ENCODE results near the gene AREL1. TPM values are rescaled to one million over a fixed set of nuclear protein-coding genes. Genes with fewer than 3 reads are reported as not detected.

AREL1 gene
- total RNA-seq, 2 experiments from 2014 or later = 47.0 to 47.6 TPM

DNA sequence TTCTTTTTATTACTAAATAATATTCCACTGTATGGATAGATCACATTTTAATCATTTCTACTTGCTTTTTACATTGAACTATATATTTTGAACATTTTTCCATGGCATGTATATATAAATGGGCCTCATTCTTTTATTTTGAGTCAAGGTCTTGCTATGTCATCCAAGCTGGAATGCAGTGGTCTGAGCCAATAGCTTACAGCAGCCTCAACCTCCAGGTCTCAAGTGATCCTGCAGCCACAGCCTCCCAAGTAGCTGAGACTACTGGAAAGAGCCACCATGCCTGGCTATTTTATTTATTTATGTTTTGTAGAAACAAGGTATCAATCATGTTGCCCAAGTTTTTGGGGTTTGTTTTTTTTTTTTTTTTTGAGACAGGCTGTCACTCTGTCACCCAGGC lies 7.6 kb upstream of the AREL1 start:
- Mint-ChIP-seq H3K36me3 (peaks cover 25% of the 10 kb centered on the region), H3K27me3 (no peaks in the 10 kb centered on the region), H3K27ac (no peak overlapping the region), H3K9me3 (no peaks in the 10 kb centered on the region), H3K4me1 (peaks cover 4% of the 10 kb centered on the region), H3K4me3 (no peak overlapping the region)
- no peak for ATAC-seq (ENCODE audit: low read depth)
- POLR2A ChIA-PET = interaction anchor here (0.7 kb wide), 1 partner anchor 34 kb away, joined by 6 read pairs; no protein-coding TSS in a partner anchor
- no peak for DNase-seq

DNA sequence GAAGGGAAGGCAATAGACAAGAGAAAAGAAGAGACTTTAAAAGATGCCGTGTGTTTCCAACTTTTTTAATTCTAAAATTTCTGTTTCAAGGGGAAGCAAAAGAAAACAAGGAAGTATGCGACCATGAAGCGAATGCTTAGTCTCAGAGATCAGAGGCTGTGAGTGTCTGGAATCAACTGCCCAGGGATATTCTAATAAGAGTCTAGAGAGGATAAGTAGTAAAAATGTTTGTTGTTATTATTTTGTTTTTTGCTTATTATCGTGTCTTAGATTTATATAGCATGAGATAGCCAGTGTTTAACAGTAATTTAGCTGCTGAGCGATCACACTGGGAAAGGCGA lies 485 bp upstream of the AREL1 start:
- H3K9me3 Mint-ChIP-seq = no peaks in the 10 kb centered on the region
- H3K4me3 Mint-ChIP-seq = peak overlapping the region; percentile 98
- H3K27me3 Mint-ChIP-seq = no peaks in the 10 kb centered on the region
- POLR2A ChIA-PET = no interaction called here
- peaks cover 19% of the 10 kb centered on the region for H3K36me3 Mint-ChIP-seq
- DNase-seq = no peak
- no peak for ATAC-seq (ENCODE audit: low read depth)
- peaks cover 38% of the 10 kb centered on the region for H3K4me1 Mint-ChIP-seq
- peak overlapping the region; percentile 98 for H3K27ac Mint-ChIP-seq

DNA sequence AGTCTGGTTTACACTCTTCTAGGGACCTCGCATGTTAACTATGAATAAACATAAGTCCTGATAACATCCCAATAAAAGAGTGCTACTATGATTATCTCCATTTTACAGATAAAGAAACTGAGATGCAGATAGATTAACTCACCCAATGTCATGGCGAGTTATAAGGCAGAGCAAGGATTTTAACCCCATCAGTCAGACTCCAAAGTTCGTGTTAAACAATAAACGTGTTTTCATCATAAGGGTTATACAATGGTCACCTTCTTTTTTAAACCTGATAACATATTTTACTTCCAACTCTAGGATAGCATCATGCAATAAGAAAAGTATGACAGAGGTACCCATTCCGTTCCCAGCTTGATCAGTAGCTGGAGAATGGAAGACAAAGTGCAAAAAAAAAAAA lies 1.2 kb downstream of the AREL1 start:
- no peak overlapping the region for H3K27ac Mint-ChIP-seq

DNA sequence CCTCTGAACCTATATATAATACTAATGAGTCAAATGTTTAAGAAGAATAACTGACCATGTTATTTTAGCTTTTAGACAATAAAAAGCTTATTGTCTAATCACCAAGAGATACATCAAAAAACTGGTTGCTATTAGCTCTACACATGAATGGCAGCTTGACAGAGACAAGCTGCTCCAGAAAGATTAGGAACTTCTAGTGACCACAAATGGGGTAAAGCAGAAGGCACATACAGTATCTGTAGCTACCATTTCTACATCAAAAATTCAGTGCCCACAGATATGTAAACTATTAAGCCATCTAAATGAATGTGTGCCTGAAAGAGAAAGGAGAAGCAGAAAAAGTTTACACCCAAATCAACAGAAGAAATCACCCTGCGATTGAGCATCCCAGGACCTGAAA lies 2.4 kb downstream of the AREL1 start:
- Mint-ChIP-seq H3K36me3 (peaks cover 7% of the 10 kb centered on the region), H3K9me3 (no peaks in the 10 kb centered on the region), H3K27me3 (no peaks in the 10 kb centered on the region), H3K27ac (no peak overlapping the region), H3K4me3 (no peak overlapping the region), H3K4me1 (peaks cover 35% of the 10 kb centered on the region)
- POLR2A ChIA-PET = no interaction called here
- DNase-seq (no peak), ATAC-seq (ENCODE audit: low read depth) (no peak)

More for the DNA sequence above, 1.2 kb downstream of the AREL1 start:
- ATAC-seq (ENCODE audit: low read depth) (no peak), DNase-seq (no peak)
- POLR2A ChIA-PET = interaction anchor here (0.6 to 1.4 kb wide), 3 partner anchors 13 to 137 kb away, joined by 3 to 6 read pairs (median 4); no protein-coding TSS in a partner anchor
- peaks cover 14% of the 10 kb centered on the region for H3K36me3 Mint-ChIP-seq
- H3K9me3 Mint-ChIP-seq = no peaks in the 10 kb centered on the region
- peak overlapping the region; percentile 98 for H3K4me3 Mint-ChIP-seq
- H3K27me3 Mint-ChIP-seq = no peaks in the 10 kb centered on the region
- H3K4me1 Mint-ChIP-seq = peaks cover 38% of the 10 kb centered on the region

DNA sequence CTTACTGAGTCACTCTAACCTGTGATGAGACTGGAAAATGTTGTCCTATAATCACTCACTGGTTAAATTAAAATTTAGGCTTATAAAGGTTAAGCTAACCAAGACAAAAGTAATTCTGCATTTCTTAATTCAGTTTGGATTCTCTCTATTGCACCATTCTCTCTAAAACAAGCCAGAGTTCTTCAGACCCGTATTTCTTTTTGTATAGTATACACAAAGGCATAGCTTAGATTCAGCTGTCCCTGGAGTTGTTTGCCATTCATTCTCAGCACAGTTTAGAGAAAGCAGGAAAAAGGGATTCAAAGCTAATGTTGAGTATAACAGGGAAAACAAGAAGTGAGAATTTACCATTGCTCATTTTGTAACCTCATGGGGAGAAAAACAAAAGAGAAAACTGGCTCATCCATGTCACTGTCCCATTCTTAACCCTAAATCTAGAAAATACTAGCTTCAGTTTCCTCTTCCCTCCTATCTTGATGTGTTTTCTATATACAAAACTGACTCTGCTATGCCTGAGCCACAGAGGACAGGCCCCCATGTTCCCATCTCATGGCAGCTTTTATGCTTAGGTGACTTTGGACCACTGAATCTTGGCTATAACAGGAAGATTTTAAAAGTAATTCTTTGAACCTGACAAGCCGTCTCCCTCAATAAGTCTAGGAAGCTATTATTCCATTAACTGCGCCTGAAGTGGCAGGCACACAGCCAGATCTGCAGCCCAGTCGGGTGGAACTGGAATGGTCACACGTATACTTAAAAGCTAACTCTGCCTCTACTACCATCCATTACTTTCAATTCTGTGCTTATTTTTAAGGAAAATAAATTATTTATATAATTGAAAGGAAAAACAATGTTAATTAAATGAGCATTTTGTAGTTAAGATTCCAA lies 7.0 kb downstream of the AREL1 start:
- Mint-ChIP-seq H3K4me1 (peaks cover 12% of the 10 kb centered on the region), H3K27me3 (no peaks in the 10 kb centered on the region), H3K36me3 (peaks cover 24% of the 10 kb centered on the region), H3K9me3 (peaks cover 8% of the 10 kb centered on the region), H3K4me3 (no peak overlapping the region), H3K27ac (no peak overlapping the region)
- DNase-seq = no peak
- POLR2A ChIA-PET = no interaction called here
- no peak for ATAC-seq (ENCODE audit: low read depth)

DNA sequence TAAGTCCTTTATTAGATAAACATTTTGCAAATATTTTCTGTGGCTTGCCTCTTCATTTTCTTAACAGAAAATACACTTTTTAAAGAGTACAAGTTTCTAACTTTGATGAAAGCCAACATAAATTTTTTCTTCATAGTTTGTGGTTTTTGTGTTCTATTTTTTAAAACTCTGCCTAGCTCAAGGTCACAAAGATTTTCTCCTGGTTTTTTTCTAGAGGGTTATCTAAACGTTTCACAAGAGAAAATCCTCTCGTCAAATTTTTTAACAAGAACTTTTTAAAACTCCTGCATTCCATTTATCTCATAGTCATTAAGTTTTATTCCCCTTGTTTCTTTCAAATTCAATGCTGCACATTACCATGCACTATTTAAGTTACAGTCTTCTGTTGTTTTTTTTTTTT lies 8.2 kb downstream of the AREL1 start:
- DNase-seq = no peak
- POLR2A ChIA-PET = interaction anchor here (0.9 kb wide), 1 partner anchor 85 kb away, joined by 3 read pairs; no protein-coding TSS in a partner anchor
- Mint-ChIP-seq H3K9me3 (peaks cover 8% of the 10 kb centered on the region), H3K36me3 (peaks cover 26% of the 10 kb centered on the region), H3K27me3 (no peaks in the 10 kb centered on the region), H3K27ac (no peak overlapping the region), H3K4me3 (no peak overlapping the region), H3K4me1 (peaks cover 2% of the 10 kb centered on the region)
- ATAC-seq (ENCODE audit: low read depth) = no peak

DNA sequence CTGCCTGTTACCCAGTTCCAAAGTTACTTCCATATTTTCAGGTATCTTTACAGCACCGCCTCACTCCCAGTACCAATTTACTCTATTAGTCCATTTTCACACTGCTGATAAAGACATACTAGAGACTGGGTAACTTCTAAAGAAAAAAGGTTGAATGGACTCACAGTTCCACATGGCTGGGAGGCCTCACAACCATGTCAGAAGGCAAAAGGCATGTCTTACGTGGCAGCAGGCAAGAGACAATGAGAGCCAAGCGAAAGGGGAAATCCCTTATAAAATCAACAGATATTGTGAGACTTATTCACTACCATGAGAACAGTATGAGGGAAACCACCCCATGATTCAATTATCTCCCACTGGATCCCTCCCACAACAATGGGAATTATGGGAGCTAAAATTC lies 9.8 kb downstream of the AREL1 start:
- Mint-ChIP-seq H3K27me3 (no peaks in the 10 kb centered on the region), H3K36me3 (peaks cover 26% of the 10 kb centered on the region), H3K4me3 (no peak overlapping the region), H3K27ac (no peak overlapping the region), H3K4me1 (no peaks in the 10 kb centered on the region), H3K9me3 (peaks cover 8% of the 10 kb centered on the region)
- ATAC-seq (ENCODE audit: low read depth) (no peak), DNase-seq (no peak)
- POLR2A ChIA-PET = no interaction called here

DNA sequence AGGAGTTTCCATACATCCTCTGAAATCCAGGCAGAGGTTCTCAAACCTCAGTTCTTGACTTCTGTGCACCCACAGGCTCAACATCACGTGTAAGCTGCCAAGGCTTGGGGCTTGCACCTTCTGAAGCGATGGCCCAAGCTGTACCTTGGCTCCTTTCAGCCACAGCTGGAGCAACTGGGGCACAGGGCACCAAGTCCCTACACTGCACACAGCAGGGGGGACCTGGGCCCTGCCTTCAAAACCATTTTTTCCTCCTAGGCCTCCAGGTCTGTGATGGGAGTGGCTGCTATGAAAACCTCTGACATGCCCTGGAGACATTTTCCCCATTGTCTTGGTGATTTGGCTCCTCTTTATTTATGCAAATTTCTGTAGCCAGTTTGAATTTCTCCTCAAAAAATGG lies 10.6 kb downstream of the AREL1 start:
- no peak for ATAC-seq (ENCODE audit: low read depth)
- no peak for DNase-seq
- peaks cover 26% of the 10 kb centered on the region for H3K36me3 Mint-ChIP-seq
- POLR2A ChIA-PET = no interaction called here
- H3K27ac Mint-ChIP-seq = no peak overlapping the region
- H3K27me3 Mint-ChIP-seq = no peaks in the 10 kb centered on the region
- H3K4me1 Mint-ChIP-seq = no peaks in the 10 kb centered on the region
- peaks cover 8% of the 10 kb centered on the region for H3K9me3 Mint-ChIP-seq
- no peak overlapping the region for H3K4me3 Mint-ChIP-seq

DNA sequence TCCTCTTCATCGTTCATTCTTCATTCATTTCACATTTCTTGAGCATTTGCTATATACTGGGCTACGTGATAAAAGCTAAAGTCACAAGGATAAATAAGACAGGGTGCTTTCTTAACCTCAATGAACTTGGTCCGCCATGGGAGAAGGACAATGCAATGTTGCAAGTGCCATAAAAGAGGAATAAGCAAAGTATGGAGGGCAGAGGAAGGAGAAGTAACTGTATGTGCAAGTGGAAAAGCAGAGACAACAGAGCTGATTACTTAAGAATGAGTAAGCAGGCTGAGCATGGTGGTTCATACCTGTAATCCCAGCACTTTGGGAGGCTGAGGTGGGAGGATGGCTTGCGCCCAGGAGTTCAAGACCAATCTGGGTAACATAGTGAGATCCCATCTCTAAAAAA lies 14.4 kb downstream of the AREL1 start:
- POLR2A ChIA-PET = interaction anchor here (0.6 kb wide), 1 partner anchor 14 kb away, joined by 3 read pairs; no protein-coding TSS in a partner anchor
- H3K36me3 Mint-ChIP-seq = peaks cover 26% of the 10 kb centered on the region
- no peak overlapping the region for H3K4me3 Mint-ChIP-seq
- no peak for ATAC-seq (ENCODE audit: low read depth)
- peaks cover 8% of the 10 kb centered on the region for H3K9me3 Mint-ChIP-seq
- H3K4me1 Mint-ChIP-seq = peaks cover 5% of the 10 kb centered on the region
- H3K27me3 Mint-ChIP-seq = no peaks in the 10 kb centered on the region
- DNase-seq = no peak
- H3K27ac Mint-ChIP-seq = no peak overlapping the region

DNA sequence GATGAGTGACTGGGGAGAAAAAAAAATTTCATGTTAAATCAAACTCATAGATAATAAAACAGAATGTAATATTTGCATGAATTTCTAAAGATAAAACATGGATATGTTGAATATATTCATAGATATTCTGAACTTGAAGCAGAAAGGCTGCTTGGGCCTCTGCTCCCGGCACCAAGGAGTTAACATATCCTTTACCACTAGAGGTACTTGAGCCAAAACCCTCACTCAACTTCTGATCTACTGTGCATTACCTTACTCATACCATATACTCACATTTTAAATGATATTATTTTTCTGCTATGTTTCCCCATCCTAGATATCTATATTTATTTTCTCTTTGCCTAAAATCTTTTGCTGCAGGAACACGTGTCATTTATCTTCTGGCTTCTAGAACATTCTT lies 14.9 kb downstream of the AREL1 start:
- Mint-ChIP-seq H3K36me3 (peaks cover 23% of the 10 kb centered on the region), H3K9me3 (peaks cover 6% of the 10 kb centered on the region), H3K4me3 (no peak overlapping the region), H3K4me1 (peaks cover 5% of the 10 kb centered on the region), H3K27me3 (no peaks in the 10 kb centered on the region), H3K27ac (no peak overlapping the region)
- no peak for ATAC-seq (ENCODE audit: low read depth)
- POLR2A ChIA-PET = no interaction called here
- DNase-seq = no peak

DNA sequence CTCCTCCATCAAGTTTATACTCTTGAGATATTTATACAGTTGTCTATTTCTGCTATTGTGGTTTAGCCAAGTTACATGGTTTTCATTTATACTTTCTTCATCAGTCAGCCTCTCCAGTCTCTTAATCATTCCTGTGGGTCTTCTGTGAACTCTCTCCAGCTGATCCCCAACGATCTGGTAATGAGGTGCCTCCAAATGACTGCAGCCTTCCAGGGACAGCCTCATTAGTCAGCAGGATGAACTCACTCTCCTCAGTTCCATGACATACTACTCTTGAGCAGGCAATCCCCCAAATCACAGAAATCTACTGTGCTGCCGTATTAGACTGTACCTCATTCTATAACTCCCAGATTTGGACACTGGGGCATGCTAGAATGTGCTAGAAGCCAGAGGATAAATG lies 15.3 kb downstream of the AREL1 start:
- POLR2A ChIA-PET = interaction anchor here (0.6 kb wide), 1 partner anchor 76 kb away, joined by 3 read pairs; no protein-coding TSS in a partner anchor
- Mint-ChIP-seq H3K4me3 (no peak overlapping the region), H3K27ac (no peak overlapping the region), H3K27me3 (no peaks in the 10 kb centered on the region), H3K4me1 (peaks cover 5% of the 10 kb centered on the region), H3K9me3 (peaks cover 2% of the 10 kb centered on the region), H3K36me3 (peaks cover 19% of the 10 kb centered on the region)
- ATAC-seq (ENCODE audit: low read depth) (no peak), DNase-seq (no peak)

DNA sequence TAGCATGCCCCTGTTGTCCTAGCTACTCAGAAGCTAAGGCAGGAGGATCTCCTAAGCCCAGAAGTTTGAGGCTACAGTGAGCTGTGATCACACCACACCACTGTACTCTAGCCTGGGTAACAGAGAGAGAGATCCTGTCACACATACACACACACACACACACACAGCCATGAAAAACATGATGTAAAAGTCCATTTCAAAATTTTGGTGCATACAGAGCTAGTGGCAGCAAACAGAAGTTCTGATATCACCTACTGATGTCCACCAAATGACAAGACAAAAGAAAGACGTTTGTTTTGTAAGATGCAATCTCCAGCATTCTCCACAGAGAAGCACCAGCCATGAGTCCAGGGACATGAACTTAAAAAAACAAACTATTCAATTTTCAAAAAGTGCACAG lies 15.9 kb downstream of the AREL1 start:
- no peak for ATAC-seq (ENCODE audit: low read depth)
- H3K4me3 Mint-ChIP-seq = no peak overlapping the region
- H3K9me3 Mint-ChIP-seq = peaks cover 1% of the 10 kb centered on the region
- DNase-seq = no peak
- H3K27ac Mint-ChIP-seq = no peak overlapping the region
- POLR2A ChIA-PET = interaction anchor here (0.6 kb wide), 1 partner anchor 76 kb away, joined by 3 read pairs; no protein-coding TSS in a partner anchor
- no peaks in the 10 kb centered on the region for H3K27me3 Mint-ChIP-seq
- H3K4me1 Mint-ChIP-seq = peaks cover 5% of the 10 kb centered on the region
- H3K36me3 Mint-ChIP-seq = peaks cover 15% of the 10 kb centered on the region

DNA sequence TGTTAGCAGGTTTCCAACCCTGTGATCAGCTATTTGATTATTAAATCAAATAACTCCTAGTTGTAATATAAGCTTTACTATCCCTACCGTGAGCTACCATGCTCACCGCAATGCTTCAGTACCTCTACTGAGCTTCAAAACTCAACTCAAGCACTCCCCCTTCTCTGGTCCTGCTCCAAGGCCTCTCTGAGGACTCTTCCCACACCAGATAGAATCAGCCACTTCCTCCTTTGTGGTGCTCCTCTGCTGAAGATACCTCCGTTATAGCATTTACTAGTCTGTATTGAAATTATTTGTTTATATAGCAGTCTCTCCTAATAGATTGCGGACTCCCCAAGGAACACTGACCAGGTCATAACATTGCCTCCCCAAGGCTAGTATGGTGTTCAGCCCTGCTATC lies 17.5 kb downstream of the AREL1 start:
- no peak for DNase-seq
- Mint-ChIP-seq H3K4me1 (peaks cover 6% of the 10 kb centered on the region), H3K27me3 (no peaks in the 10 kb centered on the region), H3K4me3 (no peak overlapping the region), H3K27ac (no peak overlapping the region), H3K9me3 (no peaks in the 10 kb centered on the region), H3K36me3 (peaks cover 8% of the 10 kb centered on the region)
- POLR2A ChIA-PET = interaction anchor here (0.8 kb wide), 1 partner anchor 68 kb away, joined by 3 read pairs; the partner anchor contains the start of gene YLPM1
- no peak for ATAC-seq (ENCODE audit: low read depth)

DNA sequence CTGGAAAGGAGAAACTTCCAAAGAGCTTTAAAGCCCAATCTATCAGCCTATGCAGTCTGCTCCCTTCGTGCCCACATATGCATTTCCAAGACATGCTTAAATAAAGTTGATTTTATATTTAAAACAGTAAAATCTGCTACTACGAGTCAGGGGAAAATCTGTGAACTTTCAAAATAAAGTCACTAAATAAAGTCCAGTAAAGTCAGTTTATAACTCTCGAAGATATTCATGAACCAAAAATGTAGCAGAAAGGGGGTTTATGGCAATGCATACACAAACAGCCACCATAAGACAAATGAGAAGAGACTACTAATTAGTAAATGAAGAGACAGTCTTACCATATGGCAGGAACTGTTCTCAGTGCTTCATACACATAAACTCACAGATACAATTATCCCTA lies 19.7 kb downstream of the AREL1 start:
- DNase-seq (no peak), ATAC-seq (ENCODE audit: low read depth) (no peak)
- Mint-ChIP-seq H3K4me3 (no peak overlapping the region), H3K9me3 (no peaks in the 10 kb centered on the region), H3K27ac (no peak overlapping the region), H3K4me1 (peaks cover 6% of the 10 kb centered on the region), H3K27me3 (no peaks in the 10 kb centered on the region), H3K36me3 (peaks cover 16% of the 10 kb centered on the region)
- POLR2A ChIA-PET = no interaction called here
